OCI-LY7 (cell line): Measurements from ENCODE around the gene CBLC.

ENCODE experiments used
- EZH2phosphoT487 ChIP-seq: fragments of 200-600 bp; sonication (generic); IDR thresholded peaks from 2 replicates; pipeline ENCODE4 v1.6.1; 2018; ENCODE audit warnings: low read depth, borderline replicate concordance, mild to moderate bottlenecking, mixed run types, antibody characterized with exemption, low read length, moderate library complexity, mixed read lengths
- TF ChIP-seq, protein P1 (sequence below): fragments of 200-600 bp; sonication (generic); conservative IDR thresholded peaks from 2 replicates; pipeline ENCODE4 v1.5.1; 2014; ENCODE audit warnings: mild to moderate bottlenecking, antibody characterized with exemption, low read length, moderate library complexity, mixed read lengths

DNA sequence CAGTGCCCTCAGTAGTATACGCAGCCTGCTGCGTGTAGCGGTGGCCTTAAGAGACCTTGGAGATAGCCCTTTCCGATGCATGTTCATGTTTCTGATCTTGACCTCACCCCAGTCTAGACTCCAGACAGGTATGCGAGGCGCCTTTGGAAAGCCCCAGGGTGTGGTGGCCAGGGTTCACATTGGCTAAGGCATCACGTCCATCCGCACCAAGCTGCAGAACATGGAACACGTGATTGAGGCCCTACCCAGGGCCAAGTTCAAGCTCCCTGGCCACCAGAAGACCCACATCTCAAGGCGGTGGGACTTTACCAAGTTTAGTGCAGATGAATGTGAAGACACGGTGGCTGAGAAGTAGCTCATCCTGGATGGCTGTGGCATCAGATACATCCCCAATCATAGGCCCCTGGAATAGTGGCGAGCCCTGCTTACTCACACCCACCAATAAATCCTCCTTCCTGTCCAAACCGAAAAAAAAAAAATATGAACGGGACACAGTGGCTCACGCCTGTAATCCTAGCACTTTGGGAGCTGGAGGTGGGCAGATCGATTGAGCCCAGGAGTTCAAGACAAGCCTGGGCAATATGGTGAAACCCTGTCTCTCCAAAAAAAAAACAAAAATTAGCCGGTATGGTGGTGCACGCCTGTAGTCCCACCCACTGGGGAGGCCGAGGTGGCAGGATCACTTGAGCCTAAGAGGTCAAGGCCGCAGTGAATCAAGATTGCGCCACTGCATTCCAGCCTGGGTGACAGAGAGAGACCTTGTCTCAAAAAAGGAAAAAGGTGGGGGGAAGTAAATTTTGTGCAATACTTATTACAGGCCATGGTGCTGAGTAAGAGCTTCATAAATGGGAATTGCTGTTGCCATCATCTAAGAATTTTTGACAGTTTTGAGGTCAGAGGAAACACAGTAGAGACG, 12.4 kb upstream of the CBLC start:
- TF ChIP-seq, protein P1, sequence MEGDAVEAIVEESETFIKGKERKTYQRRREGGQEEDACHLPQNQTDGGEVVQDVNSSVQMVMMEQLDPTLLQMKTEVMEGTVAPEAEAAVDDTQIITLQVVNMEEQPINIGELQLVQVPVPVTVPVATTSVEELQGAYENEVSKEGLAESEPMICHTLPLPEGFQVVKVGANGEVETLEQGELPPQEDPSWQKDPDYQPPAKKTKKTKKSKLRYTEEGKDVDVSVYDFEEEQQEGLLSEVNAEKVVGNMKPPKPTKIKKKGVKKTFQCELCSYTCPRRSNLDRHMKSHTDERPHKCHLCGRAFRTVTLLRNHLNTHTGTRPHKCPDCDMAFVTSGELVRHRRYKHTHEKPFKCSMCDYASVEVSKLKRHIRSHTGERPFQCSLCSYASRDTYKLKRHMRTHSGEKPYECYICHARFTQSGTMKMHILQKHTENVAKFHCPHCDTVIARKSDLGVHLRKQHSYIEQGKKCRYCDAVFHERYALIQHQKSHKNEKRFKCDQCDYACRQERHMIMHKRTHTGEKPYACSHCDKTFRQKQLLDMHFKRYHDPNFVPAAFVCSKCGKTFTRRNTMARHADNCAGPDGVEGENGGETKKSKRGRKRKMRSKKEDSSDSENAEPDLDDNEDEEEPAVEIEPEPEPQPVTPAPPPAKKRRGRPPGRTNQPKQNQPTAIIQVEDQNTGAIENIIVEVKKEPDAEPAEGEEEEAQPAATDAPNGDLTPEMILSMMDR = no peak
- no peak for TF ChIP-seq EZH2phosphoT487
